GM18519 (cell line): ENCODE measurements around the gene MAP3K10.
"Not testable (repeated sequence)": the region's sequence is repeated elsewhere in the genome, so short reads cannot be mapped to it uniquely, and the experiment has no call there.

ENCODE experiments used
- ATAC-seq: cut with Tn5 transposase; IDR thresholded peaks from one replicate; pipeline ENCODE4 v1.9.1; 2021; ENCODE audit warnings: mild to moderate bottlenecking, moderate library complexity; ENCODE audit not compliant: unreplicated experiment, low FRiP score

Gene MAP3K10

GRCh38 chr19:40170303-40170989, 20.8 kb upstream of the MAP3K10 start:
- ATAC-seq, result not testable (repeated sequence)

GRCh38 chr19:40171293-40171692, 19.9 kb upstream of the MAP3K10 start:
- ATAC-seq, result not testable (repeated sequence)

GRCh38 chr19:40174092-40174491, 17.1 kb upstream of the MAP3K10 start:
- no peak for ATAC-seq

GRCh38 chr19:40175820-40176219, 15.4 kb upstream of the MAP3K10 start:
- ATAC-seq, result no peak

- no peak for ATAC-seq
Measured at GRCh38 chr19:40177286-40178070, 13.7 kb upstream of the MAP3K10 start.

GRCh38 chr19:40178756-40179155, 12.5 kb upstream of the MAP3K10 start:
- ATAC-seq, result no peak

GRCh38 chr19:40184273-40184672, 7.0 kb upstream of the MAP3K10 start:
- ATAC-seq, result no peak

GRCh38 chr19:40191836-40192646, 815 bp downstream of the MAP3K10 start:
- ATAC-seq, result no peak

GRCh38 chr19:40192758-40193586, 1.7 kb downstream of the MAP3K10 start:
- no peak for ATAC-seq

- ATAC-seq, result no peak
Measured at GRCh38 chr19:40193587-40193849, 2.3 kb downstream of the MAP3K10 start.

GRCh38 chr19:40198272-40198990, 7.2 kb downstream of the MAP3K10 start:
- no peak for ATAC-seq

GRCh38 chr19:40200341-40201099, 9.3 kb downstream of the MAP3K10 start:
- ATAC-seq, result no peak

GRCh38 chr19:40204381-40204780, 13.2 kb downstream of the MAP3K10 start:
- no peak for ATAC-seq

- no peak for ATAC-seq
Measured at GRCh38 chr19:40205760-40206159, 14.5 kb downstream of the MAP3K10 start.

- ATAC-seq, result no peak
Measured at GRCh38 chr19:40208602-40209001, 17.4 kb downstream of the MAP3K10 start.

GRCh38 chr19:40210889-40211288, 19.7 kb downstream of the MAP3K10 start:
- no peak for ATAC-seq

- ATAC-seq, result no peak
Measured at GRCh38 chr19:40213251-40213829, 22.1 kb downstream of the MAP3K10 start.

GRCh38 chr19:40213882-40214570, 22.8 kb downstream of the MAP3K10 start:
- ATAC-seq, result no peak
